Gastroesophageal sphincter (tissue), 4 donors: ENCODE measurements around the gene PSMD2. TPM values are rescaled to one million over a fixed set of nuclear protein-coding genes. Genes with fewer than 3 reads are reported as not detected.

ENCODE experiments used
- ATAC-seq: fragments of 150-250 bp; one replicate; pipeline ENCODE4 v1.9.1; 2016; ENCODE audit warnings: mild to moderate bottlenecking, moderate library complexity
- H3K27ac ChIP-seq, 4 donors: fragments of 200-600 bp; sonication (generic) in 3 of 4; 1 replicate in 3 of 4; 2 replicates in 1 of 4; pipeline ENCODE4 v1.5.1; 2016 to 2019
- H3K27me3 ChIP-seq: fragments of 200-600 bp; sonication (generic); one replicate; pipeline ENCODE4 v1.5.1; 2019
- H3K36me3 ChIP-seq, 2 donors: fragments of 200-600 bp; sonication (generic); one replicate each; pipeline ENCODE4 v1.5.1; 2019; ENCODE audit warnings: control low read depth in 1 of 2
- H3K4me1 ChIP-seq, 3 donors: fragments of 200-600 bp; sonication (generic); 1 replicate in 2 of 3; 2 replicates in 1 of 3; pipeline ENCODE4 v1.5.1; 2016 to 2019; ENCODE audit warnings: control low read depth in 2 of 3
- H3K4me3 ChIP-seq, 2 donors: fragments of 200-600 bp; sonication (generic); one replicate each; pipeline ENCODE4 v1.5.1; 2019; ENCODE audit warnings: mild to moderate bottlenecking in 1 of 2, moderate library complexity in 1 of 2
- H3K9me3 ChIP-seq, 3 donors: fragments of 200-600 bp; sonication (generic); one replicate each; pipeline ENCODE4 v1.5.1; 2017 to 2019; ENCODE audit warnings: control low read depth in 2 of 3
- CTCF ChIP-seq, 4 experiments: fragments of 200-600 bp in 2 of 4; fragments of 450-650 bp in 2 of 4; sonication (generic) in 1 of 4; IDR thresholded peaks; one replicate each; pipeline ENCODE4 v1.5.1; 2017 to 2019; ENCODE audit warnings: antibody characterized with exemption in 4 of 4, mild to moderate bottlenecking in 2 of 4, moderate library complexity in 2 of 4
- EP300 ChIP-seq: sonication (generic); formaldehyde crosslinking; IDR thresholded peaks from one replicate; pipeline ENCODE4 v1.6.1; 2017; ENCODE audit warnings: antibody characterized with exemption, mild to moderate bottlenecking
- POLR2A ChIP-seq, 2 donors: fragments of 450-650 bp; IDR thresholded peaks; one replicate each; pipeline ENCODE4 v1.6.1; 2017; ENCODE audit warnings: antibody characterized with exemption in 2 of 2, mild to moderate bottlenecking in 2 of 2, moderate library complexity in 1 of 2
- POLR2AphosphoS5 ChIP-seq: sonication (generic); formaldehyde crosslinking; IDR thresholded peaks from one replicate; pipeline ENCODE4 v1.6.1; 2017; ENCODE audit warnings: antibody characterized with exemption
- WGBS, 2 donors: methylation state at CpG; one replicate each; pipeline ENCODE4 v1.1.5; 2018; ENCODE audit warnings: low coverage in 1 of 2; 5-methylcytosine and 5-hydroxymethylcytosine counted together
- total RNA-seq, 4 donors: library from RNA; depleted of rRNA; stranded (reverse); fragments of >200 nt; gene quantifications; one replicate each; pipeline ENCODE4 v1.1.0, GENCODE V29; 2016

Gene PSMD2
- total RNA-seq, 4 donors from 2014 or later, result 225 to 365 (median 273) TPM

DNA sequence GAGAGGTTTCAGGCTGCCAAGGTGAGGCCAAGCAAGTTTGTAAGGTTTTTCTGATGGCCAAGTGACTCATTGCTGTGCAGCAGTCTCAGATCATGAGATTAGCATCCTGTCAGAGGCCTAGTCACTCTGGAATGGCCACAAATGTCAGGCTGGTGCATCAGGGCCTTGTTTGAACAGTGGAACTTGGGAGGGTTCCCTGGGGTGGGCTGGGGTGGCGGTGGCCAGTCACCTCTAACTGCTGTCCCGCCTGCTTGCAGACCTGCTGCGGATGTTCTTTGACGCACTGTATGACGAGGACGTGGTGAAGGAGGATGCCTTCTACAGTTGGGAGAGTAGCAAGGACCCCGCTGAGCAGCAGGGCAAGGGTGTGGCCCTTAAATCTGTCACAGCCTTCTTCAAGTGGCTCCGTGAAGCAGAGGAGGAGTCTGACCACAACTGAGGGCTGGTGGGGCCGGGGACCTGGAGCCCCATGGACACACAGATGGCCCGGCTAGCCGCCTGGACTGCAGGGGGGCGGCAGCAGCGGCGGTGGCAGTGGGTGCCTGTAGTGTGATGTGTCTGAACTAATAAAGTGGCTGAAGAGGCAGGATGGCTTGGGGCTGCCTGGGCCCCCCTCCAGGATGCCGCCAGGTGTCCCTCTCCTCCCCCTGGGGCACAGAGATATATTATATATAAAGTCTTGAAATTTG, 35.6 kb downstream of the PSMD2 start:
- Histone ChIP-seq H3K27me3 (no peaks in the 10 kb centered on the region), H3K36me3 (peaks cover 0 to 57% of the 10 kb centered on the region in 2 donors), H3K27ac (peak overlapping the region; percentile 94 to 99 (median 98)), H3K9me3 (no peaks in the 10 kb centered on the region), H3K4me3 (no peak overlapping the region), H3K4me1 (peaks cover 0 to 66% (median 26%) of the 10 kb centered on the region in 3 donors)
- ATAC-seq, result no peak
- TF ChIP-seq POLR2AphosphoS5, result no peak
- TF ChIP-seq POLR2A (IDR thresholded peaks at IDR 0.05), result no peak
- TF ChIP-seq CTCF (IDR thresholded peaks at IDR 0.05), result no peak
- TF ChIP-seq EP300, result no peak
- WGBS, 2 donors, result 90% methylated on average over 2 of the region's 15 CpGs; no CpG with 5 or more reads in 1 of the 2 donors

DNA sequence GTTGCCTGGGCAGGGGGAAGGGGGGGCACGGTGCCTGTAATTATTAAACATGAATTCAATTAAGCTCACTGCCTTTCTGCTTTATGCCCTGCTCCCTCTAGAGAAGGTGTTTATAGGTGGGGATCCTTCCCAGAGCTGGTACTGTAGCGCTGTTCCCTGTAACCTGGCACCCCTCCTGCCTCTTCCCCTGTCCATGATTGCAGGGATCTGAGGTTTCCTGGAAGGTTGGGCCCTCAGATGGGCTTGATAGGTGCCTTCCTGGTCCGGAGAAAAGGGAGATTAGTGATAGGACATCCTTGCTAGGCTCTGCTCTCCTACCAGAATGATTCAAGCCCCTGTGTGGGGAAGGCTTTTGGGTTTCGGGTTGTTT, 36.2 kb downstream of the PSMD2 start:
- Histone ChIP-seq H3K27me3 (no peaks in the 10 kb centered on the region), H3K4me1 (peaks cover 0 to 72% (median 30%) of the 10 kb centered on the region in 3 donors), H3K4me3 (peak overlapping the region in 1 of 2 donors; percentile 92), H3K27ac (peak overlapping the region; percentile 94 to 99 (median 98)), H3K9me3 (no peaks in the 10 kb centered on the region), H3K36me3 (peaks cover 0 to 51% of the 10 kb centered on the region in 2 donors)
- TF ChIP-seq POLR2AphosphoS5, result no peak
- no peak for TF ChIP-seq EP300
- no peak for TF ChIP-seq POLR2A (IDR thresholded peaks at IDR 0.05)
- TF ChIP-seq CTCF (IDR thresholded peaks at IDR 0.05), result no peak
- ATAC-seq, result no peak
- 31% methylated on average over 3 of the region's 4 CpGs; no CpG with 5 or more reads in 1 of the 2 donors for WGBS, 2 donors

- H3K27ac ChIP-seq, result peak overlapping the region; percentile 94 to 99 (median 98)
- H3K4me1 ChIP-seq, result peaks cover 0 to 78% (median 30%) of the 10 kb centered on the region in 3 donors
- no peaks in the 10 kb centered on the region for H3K9me3 ChIP-seq
- peak; percentile 70 to 78 for TF ChIP-seq POLR2A (IDR thresholded peaks at IDR 0.05)
- TF ChIP-seq EP300, result no peak
- no peak for TF ChIP-seq CTCF (IDR thresholded peaks at IDR 0.05)
- TF ChIP-seq POLR2AphosphoS5, result peak; percentile 90
- H3K36me3 ChIP-seq, result peaks cover 0 to 45% of the 10 kb centered on the region in 2 donors
- 3% methylated on average over 8 of the region's 77 CpGs; no CpG with 5 or more reads in 1 of the 2 donors for WGBS, 2 donors
- no peaks in the 10 kb centered on the region for H3K27me3 ChIP-seq
- ATAC-seq, result peak; percentile 76
- peak overlapping the region; percentile 89 to 92 for H3K4me3 ChIP-seq
Measured at GRCh38 chr3:184335661-184336546, 36.9 kb downstream of the PSMD2 start.

- Histone ChIP-seq H3K27me3 (no peaks in the 10 kb centered on the region), H3K4me1 (peaks cover 0 to 78% (median 30%) of the 10 kb centered on the region in 3 donors), H3K4me3 (peak overlapping the region; percentile 89 to 92), H3K36me3 (peaks cover 0 to 42% of the 10 kb centered on the region in 2 donors), H3K27ac (peak overlapping the region; percentile 94 to 99 (median 98)), H3K9me3 (no peaks in the 10 kb centered on the region)
- ATAC-seq, result peak; percentile 52
- WGBS, 2 donors, result 0% methylated on average over 1 of the region's 17 CpGs
- peak; percentile 45 for TF ChIP-seq POLR2AphosphoS5
- no peak for TF ChIP-seq EP300
Measured at GRCh38 chr3:184336547-184337398, 37.7 kb downstream of the PSMD2 start.

- peaks cover 0 to 72% (median 30%) of the 10 kb centered on the region in 3 donors for H3K4me1 ChIP-seq
Measured at GRCh38 chr3:184337399-184337714, 38.3 kb downstream of the PSMD2 start, which contains the start of gene FAM131A. Gene FAM131A, plus strand, starts transcription at chr3:184337600. Its CDS starts 31 bp downstream, at chr3:184337631.

More at GRCh38 chr3:184337399-184337714, 38.3 kb downstream of the PSMD2 start, which contains the start of gene FAM131A:
- Histone ChIP-seq H3K4me3 (peak within 1 kb of the TSS; percentile 89 to 92), H3K27me3 (no peaks in the 10 kb centered on the region), H3K36me3 (peaks cover 0 to 42% of the 10 kb centered on the region in 2 donors), H3K27ac (peak within 1 kb of the TSS; percentile 94 to 99 (median 98)), H3K9me3 (no peaks in the 10 kb centered on the region)
- ATAC-seq, result peak; percentile 68
- WGBS, 2 donors, result 12 to 21% methylated on average over 5 of the region's 6 CpGs
- peak; percentile 20 to 42 for TF ChIP-seq POLR2A (IDR thresholded peaks at IDR 0.05)
- TF ChIP-seq EP300, result no peak
- peak; percentile 79 for TF ChIP-seq POLR2AphosphoS5
- TF ChIP-seq CTCF (IDR thresholded peaks at IDR 0.05), result peak in 2 of 4 experiments; percentile 28 to 42
